ENCODE results near the gene ROM1. TPM values are rescaled to one million over a fixed set of nuclear protein-coding genes. Genes with fewer than 3 reads are reported as not detected.
"Not testable (repeated sequence)": the region's sequence is repeated elsewhere in the genome, so short reads cannot be mapped to it uniquely, and the experiment has no call there.

ROM1 gene
- total and polyA plus RNA-seq, 2 donors from 2014 or later: 7.9 to 11.1 TPM

- Histone ChIP-seq H3K4me1 (ENCODE audit: control insufficient read depth in 2 of 3, insufficient read depth in 2 of 3, low read depth in 1 of 3, low read length in 3 of 3) (peaks cover 0 to 20% (median 7%) of the 10 kb centered on the region in 3 donors), H3K27ac (ENCODE audit: low read depth in 2 of 2, low read length in 2 of 2) (no peak overlapping the region), H3K9me3 (ENCODE audit: control insufficient read depth in 2 of 3, insufficient read depth in 1 of 3, low read length in 3 of 3) (no peaks in the 10 kb centered on the region), H3K4me3 (ENCODE audit: low read length in 3 of 3) (no peak overlapping the region), H3K9ac (ENCODE audit: low read length in 3 of 3) (no peak overlapping the region), H3K36me3 (ENCODE audit: control insufficient read depth in 2 of 3, insufficient read depth in 3 of 3, low read length in 3 of 3) (peaks cover 0 to 26% (median 5%) of the 10 kb centered on the region in 3 donors), H3K27me3 (ENCODE audit: control insufficient read depth, insufficient read depth, low read length) (no peaks in the 10 kb centered on the region)
- no peak for TF ChIP-seq CTCF (IDR thresholded peaks at IDR 0.05; ENCODE audit: borderline replicate concordance, extremely low read depth, insufficient read depth)
- DNase-seq: no peak
- FAIRE-seq: no peak
- intact Hi-C loops (cut with DNase I): no loop called here
These were observed 35.3 kb downstream of the ROM1 start for GRCh38 chr11:62648185-62648966.

- no peak overlapping the region for H3K27ac ChIP-seq (ENCODE audit: low read depth in 2 of 2, low read length in 2 of 2)
- H3K4me1 ChIP-seq (ENCODE audit: control insufficient read depth in 2 of 3, insufficient read depth in 2 of 3, low read depth in 1 of 3, low read length in 3 of 3): peaks cover 0 to 20% (median 7%) of the 10 kb centered on the region in 3 donors
- intact Hi-C loops (cut with DNase I): no loop called here
- DNase-seq (no peak), FAIRE-seq (no peak)
- no peak overlapping the region for H3K4me3 ChIP-seq (ENCODE audit: low read length in 3 of 3)
- no peak overlapping the region for H3K9ac ChIP-seq (ENCODE audit: low read length in 3 of 3)
- no peaks in the 10 kb centered on the region for H3K9me3 ChIP-seq (ENCODE audit: control insufficient read depth in 2 of 3, insufficient read depth in 1 of 3, low read length in 3 of 3)
- TF ChIP-seq CTCF (IDR thresholded peaks at IDR 0.05; ENCODE audit: borderline replicate concordance, extremely low read depth, insufficient read depth): no peak
- peaks cover 0 to 24% (median 5%) of the 10 kb centered on the region in 3 donors for H3K36me3 ChIP-seq (ENCODE audit: control insufficient read depth in 2 of 3, insufficient read depth in 3 of 3, low read length in 3 of 3)
- no peaks in the 10 kb centered on the region for H3K27me3 ChIP-seq (ENCODE audit: control insufficient read depth, insufficient read depth, low read length)
These were observed 35.9 kb downstream of the ROM1 start for GRCh38 chr11:62648967-62649364.

- no peak for DNase-seq
- Histone ChIP-seq H3K4me3 (ENCODE audit: low read length in 3 of 3) (no peak overlapping the region), H3K27ac (ENCODE audit: low read depth in 2 of 2, low read length in 2 of 2) (no peak overlapping the region), H3K9me3 (ENCODE audit: control insufficient read depth in 2 of 3, insufficient read depth in 1 of 3, low read length in 3 of 3) (no peaks in the 10 kb centered on the region), H3K36me3 (ENCODE audit: control insufficient read depth in 2 of 3, insufficient read depth in 3 of 3, low read length in 3 of 3) (peaks cover 0 to 19% (median 5%) of the 10 kb centered on the region in 3 donors), H3K9ac (ENCODE audit: low read length in 3 of 3) (no peak overlapping the region), H3K4me1 (ENCODE audit: control insufficient read depth in 2 of 3, insufficient read depth in 2 of 3, low read depth in 1 of 3, low read length in 3 of 3) (peaks cover 0 to 20% (median 7%) of the 10 kb centered on the region in 3 donors), H3K27me3 (ENCODE audit: control insufficient read depth, insufficient read depth, low read length) (no peaks in the 10 kb centered on the region)
- TF ChIP-seq CTCF (IDR thresholded peaks at IDR 0.05; ENCODE audit: borderline replicate concordance, extremely low read depth, insufficient read depth): no peak
- FAIRE-seq: no peak
- intact Hi-C loops (cut with DNase I): no loop called here
These were observed 36.4 kb downstream of the ROM1 start for GRCh38 chr11:62649486-62649885.

- Histone ChIP-seq H3K4me1 (ENCODE audit: control insufficient read depth in 2 of 3, insufficient read depth in 2 of 3, low read depth in 1 of 3, low read length in 3 of 3) (peaks cover 0 to 17% (median 7%) of the 10 kb centered on the region in 3 donors), H3K36me3 (ENCODE audit: control insufficient read depth in 2 of 3, insufficient read depth in 3 of 3, low read length in 3 of 3) (peaks cover 0 to 19% (median 5%) of the 10 kb centered on the region in 3 donors)
- intact Hi-C loops (cut with DNase I); H3K9ac ChIP-seq (ENCODE audit: low read length in 3 of 3); H3K27ac ChIP-seq (ENCODE audit: low read depth in 2 of 2, low read length in 2 of 2); H3K27me3 ChIP-seq (ENCODE audit: control insufficient read depth, insufficient read depth, low read length); DNase-seq; FAIRE-seq; H3K9me3 ChIP-seq (ENCODE audit: control insufficient read depth in 2 of 3, insufficient read depth in 1 of 3, low read length in 3 of 3); H3K4me3 ChIP-seq (ENCODE audit: low read length in 3 of 3): not testable (repeated sequence)
These were observed 37.2 kb downstream of the ROM1 start for GRCh38 chr11:62650283-62650682.

All from kidney (tissue), 14 donors.